Vagina (tissue), 2 donors: ENCODE measurements around the gene ARHGAP44. TPM values are rescaled to one million over a fixed set of nuclear protein-coding genes. Genes with fewer than 3 reads are reported as not detected.

Experiments used
- DNase-seq, 2 donors: peaks; one replicate each; pipeline ENCODE4 v3.0.0-alpha.2; 2017; ENCODE audit errors: extremely low spot score in 2 of 2
- H3K27ac ChIP-seq: fragments of 200-600 bp; sonication (generic); one replicate; pipeline ENCODE4 v1.5.1; 2019
- H3K27me3 ChIP-seq: fragments of 200-600 bp; sonication (generic); one replicate; pipeline ENCODE4 v1.5.1; 2019
- H3K36me3 ChIP-seq, 2 donors: fragments of 200-600 bp; sonication (generic); one replicate each; pipeline ENCODE4 v1.5.1; 2017 to 2019
- H3K4me1 ChIP-seq: fragments of 200-600 bp; sonication (generic); one replicate; pipeline ENCODE4 v1.5.1; 2019
- H3K4me3 ChIP-seq, 2 donors: fragments of 200-600 bp; sonication (generic); 1 replicate in 1 of 2; 2 replicates in 1 of 2; pipeline ENCODE4 v1.5.1; 2016 to 2019
- H3K9me3 ChIP-seq: fragments of 200-600 bp; sonication (generic); one replicate; pipeline ENCODE4 v1.5.1; 2019
- POLR2A ChIP-seq, 2 donors: fragments of 450-650 bp; IDR thresholded peaks; one replicate each; pipeline ENCODE4 v1.6.1; 2017; ENCODE audit warnings: antibody characterized with exemption in 2 of 2, mild to moderate bottlenecking in 2 of 2, moderate library complexity in 2 of 2
- POLR2AphosphoS5 ChIP-seq, 2 donors: sonication (generic); formaldehyde crosslinking; IDR thresholded peaks; one replicate each; pipeline ENCODE4 v1.9.0; 2017; ENCODE audit warnings: antibody characterized with exemption in 2 of 2, mild to moderate bottlenecking in 2 of 2, low read depth in 1 of 2; ENCODE audit not compliant: insufficient read depth in 1 of 2
- intact Hi-C: fragments of 100-400 bp; cut with DNase I; formaldehyde crosslinking; loops from one replicate; pipeline ENCODE4 v1.15.1; 2023
- total RNA-seq: library from RNA; depleted of rRNA; stranded (reverse); fragments of >200 nt; gene quantifications from one replicate; pipeline ENCODE4 v1.2.3, GENCODE V29; 2016
- TF ChIP-seq, protein P1 (sequence below), 3 experiments: fragments of 450-650 bp in 2 of 3; fragments of 200-600 bp in 1 of 3; sonication (generic) in 1 of 3; IDR thresholded peaks; one replicate each; pipeline ENCODE4 v1.5.1; 2017 to 2019; ENCODE audit warnings: antibody characterized with exemption in 3 of 3, mild to moderate bottlenecking in 2 of 3, moderate library complexity in 2 of 3

The ARHGAP44 gene
- total RNA-seq, 1 donor from 2014 or later = 3.2 TPM

DNA sequence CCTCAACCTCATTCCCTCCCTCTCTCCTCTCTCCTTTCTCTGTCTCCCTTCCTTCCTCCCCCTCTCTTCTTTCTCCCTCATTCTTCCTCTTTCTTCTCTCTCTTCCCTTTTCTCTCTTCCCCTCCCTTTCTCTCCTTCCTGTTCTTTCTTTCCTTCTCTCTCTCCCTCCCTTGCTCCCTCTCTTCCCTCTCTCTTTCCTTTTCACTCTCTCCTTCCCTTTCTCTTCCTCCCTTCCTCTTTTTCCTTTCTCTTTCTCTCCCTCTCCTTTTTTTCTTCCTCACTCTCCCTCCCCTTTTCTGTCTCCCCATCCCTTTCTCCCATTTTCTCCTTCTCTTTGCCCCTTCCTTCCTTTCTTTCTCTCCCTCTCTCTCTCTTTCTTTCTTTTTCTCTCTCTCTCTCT is 236.4 kb downstream of the ARHGAP44 start:
- intact Hi-C loops = no loop called here
- H3K36me3 ChIP-seq = no peaks in the 10 kb centered on the region
- TF ChIP-seq POLR2A (IDR thresholded peaks at IDR 0.05) (no peak), POLR2AphosphoS5 (IDR thresholded peaks at IDR 0.05; ENCODE audit: insufficient read depth in 1 of 2, low read depth in 1 of 2) (no peak)
- TF ChIP-seq, protein P1, sequence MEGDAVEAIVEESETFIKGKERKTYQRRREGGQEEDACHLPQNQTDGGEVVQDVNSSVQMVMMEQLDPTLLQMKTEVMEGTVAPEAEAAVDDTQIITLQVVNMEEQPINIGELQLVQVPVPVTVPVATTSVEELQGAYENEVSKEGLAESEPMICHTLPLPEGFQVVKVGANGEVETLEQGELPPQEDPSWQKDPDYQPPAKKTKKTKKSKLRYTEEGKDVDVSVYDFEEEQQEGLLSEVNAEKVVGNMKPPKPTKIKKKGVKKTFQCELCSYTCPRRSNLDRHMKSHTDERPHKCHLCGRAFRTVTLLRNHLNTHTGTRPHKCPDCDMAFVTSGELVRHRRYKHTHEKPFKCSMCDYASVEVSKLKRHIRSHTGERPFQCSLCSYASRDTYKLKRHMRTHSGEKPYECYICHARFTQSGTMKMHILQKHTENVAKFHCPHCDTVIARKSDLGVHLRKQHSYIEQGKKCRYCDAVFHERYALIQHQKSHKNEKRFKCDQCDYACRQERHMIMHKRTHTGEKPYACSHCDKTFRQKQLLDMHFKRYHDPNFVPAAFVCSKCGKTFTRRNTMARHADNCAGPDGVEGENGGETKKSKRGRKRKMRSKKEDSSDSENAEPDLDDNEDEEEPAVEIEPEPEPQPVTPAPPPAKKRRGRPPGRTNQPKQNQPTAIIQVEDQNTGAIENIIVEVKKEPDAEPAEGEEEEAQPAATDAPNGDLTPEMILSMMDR (IDR thresholded peaks at IDR 0.05) = no peak
- no peaks in the 10 kb centered on the region for H3K27me3 ChIP-seq
- no peak overlapping the region for H3K4me3 ChIP-seq
- H3K27ac ChIP-seq = no peak overlapping the region
- H3K4me1 ChIP-seq = no peaks in the 10 kb centered on the region
- H3K9me3 ChIP-seq = no peaks in the 10 kb centered on the region
- no peak for DNase-seq

DNA sequence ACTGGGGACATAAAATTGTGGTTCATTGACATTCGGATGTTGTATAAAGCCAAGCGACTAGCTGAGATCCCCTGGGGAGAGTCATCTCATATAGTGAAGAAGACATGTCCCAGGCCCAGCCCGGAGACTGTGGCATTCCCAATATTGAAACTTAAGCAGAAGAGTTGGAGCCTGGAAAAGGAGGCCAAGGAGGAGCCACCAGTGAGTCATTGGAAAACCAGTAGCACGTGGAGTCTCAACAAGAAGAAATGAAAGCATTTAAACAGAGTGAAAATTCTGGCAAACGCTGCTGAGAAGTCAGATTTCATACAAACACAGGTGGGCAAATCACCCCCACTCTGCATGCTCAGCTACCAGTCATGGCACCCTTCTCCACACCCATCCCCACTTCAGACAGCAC is 237.9 kb downstream of the ARHGAP44 start:
- intact Hi-C loops = no loop called here
- TF ChIP-seq POLR2A (IDR thresholded peaks at IDR 0.05) (no peak), POLR2AphosphoS5 (IDR thresholded peaks at IDR 0.05; ENCODE audit: insufficient read depth in 1 of 2, low read depth in 1 of 2) (no peak)
- TF ChIP-seq, protein P1 (IDR thresholded peaks at IDR 0.05) = no peak
- Histone ChIP-seq H3K4me3 (no peak overlapping the region), H3K36me3 (no peaks in the 10 kb centered on the region), H3K9me3 (no peaks in the 10 kb centered on the region), H3K27ac (no peak overlapping the region), H3K4me1 (no peaks in the 10 kb centered on the region), H3K27me3 (no peaks in the 10 kb centered on the region)
- DNase-seq = no peak

DNA sequence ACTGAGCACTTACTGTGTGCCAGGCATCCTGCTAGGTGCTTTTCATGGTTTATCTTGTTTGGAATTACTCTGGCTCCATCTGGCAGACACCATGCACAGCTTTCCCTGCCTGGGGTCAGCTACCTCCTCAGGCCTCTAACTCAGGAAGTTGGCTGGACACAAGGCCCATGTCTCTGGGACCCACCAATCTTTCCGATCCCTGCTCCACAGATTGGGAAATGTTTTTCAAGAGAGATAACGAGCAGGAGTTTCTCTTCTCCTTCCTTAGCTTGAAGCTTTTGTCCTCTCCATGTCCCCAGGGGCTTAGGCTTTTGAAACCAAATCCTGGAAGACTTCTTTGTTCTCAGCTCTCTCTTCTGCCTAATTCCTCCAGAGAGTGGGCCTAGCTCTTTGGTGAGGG is 240.0 kb downstream of the ARHGAP44 start:
- Histone ChIP-seq H3K27ac (no peak overlapping the region), H3K4me1 (no peaks in the 10 kb centered on the region), H3K27me3 (no peaks in the 10 kb centered on the region), H3K4me3 (no peak overlapping the region), H3K36me3 (no peaks in the 10 kb centered on the region), H3K9me3 (no peaks in the 10 kb centered on the region)
- TF ChIP-seq POLR2AphosphoS5 (IDR thresholded peaks at IDR 0.05; ENCODE audit: insufficient read depth in 1 of 2, low read depth in 1 of 2) = no peak
- TF ChIP-seq POLR2A (IDR thresholded peaks at IDR 0.05) = no peak
- TF ChIP-seq, protein P1 (IDR thresholded peaks at IDR 0.05) = no peak
- no peak for DNase-seq
- intact Hi-C loops = no loop called here

DNA sequence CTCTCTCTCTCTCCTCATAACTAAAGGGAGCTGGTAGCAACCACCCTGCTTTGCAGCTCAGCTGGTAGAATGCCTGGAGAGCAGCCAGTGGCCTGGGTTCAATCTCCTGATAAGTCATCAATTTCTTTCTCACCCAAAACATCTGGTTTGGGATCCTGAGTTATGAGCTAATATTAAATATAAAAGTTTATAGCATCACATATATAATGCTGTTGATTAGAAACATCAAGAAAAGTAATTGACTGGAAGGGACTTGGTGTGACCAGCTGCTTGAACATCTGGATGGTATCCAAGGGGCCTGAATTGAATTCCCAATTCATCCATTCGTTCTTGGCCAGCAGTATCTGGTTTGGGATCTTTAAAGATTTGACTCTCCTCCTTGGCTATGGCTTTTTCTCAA is 240.8 kb downstream of the ARHGAP44 start:
- Histone ChIP-seq H3K9me3 (no peaks in the 10 kb centered on the region), H3K4me3 (no peak overlapping the region), H3K36me3 (no peaks in the 10 kb centered on the region), H3K4me1 (no peaks in the 10 kb centered on the region), H3K27me3 (no peaks in the 10 kb centered on the region), H3K27ac (no peak overlapping the region)
- no peak for DNase-seq
- TF ChIP-seq, protein P1 (IDR thresholded peaks at IDR 0.05) = no peak
- TF ChIP-seq POLR2AphosphoS5 (IDR thresholded peaks at IDR 0.05; ENCODE audit: insufficient read depth in 1 of 2, low read depth in 1 of 2) (no peak), POLR2A (IDR thresholded peaks at IDR 0.05) (no peak)
- intact Hi-C loops = no loop called here

DNA sequence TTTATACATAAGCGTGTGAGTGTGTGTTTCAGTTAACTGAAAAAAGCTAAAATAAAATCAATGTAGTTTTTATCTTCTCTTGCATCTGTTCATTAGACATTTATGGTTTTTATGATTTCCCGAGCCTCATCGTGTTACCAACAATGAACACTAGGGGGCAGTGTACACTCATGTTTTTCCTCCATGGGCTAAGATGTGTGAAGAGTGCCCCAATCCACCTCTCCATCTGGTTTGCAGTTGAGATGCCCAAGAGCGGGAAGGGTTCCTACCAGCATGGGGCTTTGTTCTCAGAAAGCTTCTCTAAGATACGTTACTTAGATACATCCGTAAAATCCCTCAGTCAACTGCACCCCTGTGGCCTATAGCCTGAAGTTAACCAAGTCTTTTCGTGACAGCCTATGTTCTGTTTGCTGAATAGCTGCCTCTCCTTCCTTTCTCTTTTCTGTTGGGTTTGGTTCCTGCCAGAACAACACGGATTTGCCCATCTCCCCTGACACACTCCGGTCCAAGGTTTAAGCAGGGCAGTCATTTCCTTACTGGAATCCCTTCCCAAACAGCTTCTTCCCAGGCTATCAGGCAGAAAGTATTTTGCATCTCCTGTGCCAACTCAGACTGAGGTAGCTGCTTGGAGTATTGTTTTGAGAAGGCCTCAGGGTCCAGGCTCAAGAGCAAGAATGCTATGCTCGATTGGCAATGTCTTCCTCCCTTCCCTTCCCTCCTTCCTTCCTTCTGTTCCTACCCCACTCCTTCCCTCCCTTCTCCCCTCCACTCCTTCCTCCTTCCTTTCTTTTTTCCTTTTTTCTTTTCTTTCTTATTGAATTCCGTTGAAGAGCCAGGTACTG is 241.4 kb downstream of the ARHGAP44 start:
- Histone ChIP-seq H3K4me1 (no peaks in the 10 kb centered on the region), H3K27me3 (no peaks in the 10 kb centered on the region), H3K4me3 (no peak overlapping the region), H3K36me3 (no peaks in the 10 kb centered on the region), H3K27ac (no peak overlapping the region), H3K9me3 (no peaks in the 10 kb centered on the region)
- DNase-seq = no peak
- no peak for TF ChIP-seq POLR2AphosphoS5 (IDR thresholded peaks at IDR 0.05; ENCODE audit: insufficient read depth in 1 of 2, low read depth in 1 of 2)
- TF ChIP-seq, protein P1 (IDR thresholded peaks at IDR 0.05) = peak; percentile 15 to 58 (median 35)
- intact Hi-C loops = no loop called here
